GM21390 (cell line): ENCODE results near the gene UNC5C.

Experiments used
- ATAC-seq: cut with Tn5 transposase; IDR thresholded peaks from one replicate; pipeline ENCODE4 v1.9.1; 2021; ENCODE audit not compliant: unreplicated experiment

Gene UNC5C

GRCh38 chr4:95224402-95224801 is 324.4 kb downstream of the UNC5C start:
- ATAC-seq: no peak

- ATAC-seq: no peak
These were observed 328.3 kb downstream of the UNC5C start for GRCh38 chr4:95220205-95221175.

- ATAC-seq: no peak
These were observed 329.7 kb downstream of the UNC5C start for GRCh38 chr4:95219109-95219508.

- no peak for ATAC-seq
These were observed 331.6 kb downstream of the UNC5C start for GRCh38 chr4:95217197-95217596.

- no peak for ATAC-seq
These were observed 332.1 kb downstream of the UNC5C start for GRCh38 chr4:95216636-95217035.

- ATAC-seq: no peak
These were observed 332.7 kb downstream of the UNC5C start for GRCh38 chr4:95215991-95216605.

GRCh38 chr4:95215043-95215442 is 333.7 kb downstream of the UNC5C start:
- no peak for ATAC-seq

- ATAC-seq: no peak
These were observed 334.4 kb downstream of the UNC5C start for GRCh38 chr4:95214408-95214807.

GRCh38 chr4:95213366-95213765 is 335.4 kb downstream of the UNC5C start:
- no peak for ATAC-seq

- ATAC-seq: no peak
These were observed 336.1 kb downstream of the UNC5C start for GRCh38 chr4:95212692-95213091.

- ATAC-seq: no peak
These were observed 338.8 kb downstream of the UNC5C start for GRCh38 chr4:95209927-95210326.

GRCh38 chr4:95204873-95205272 is 343.9 kb downstream of the UNC5C start:
- ATAC-seq: no peak

- ATAC-seq: no peak
These were observed 344.4 kb downstream of the UNC5C start for GRCh38 chr4:95204267-95204844.

- ATAC-seq: no peak
These were observed 349.8 kb downstream of the UNC5C start for GRCh38 chr4:95198961-95199360.

GRCh38 chr4:95197353-95197752 is 351.4 kb downstream of the UNC5C start:
- ATAC-seq: no peak

GRCh38 chr4:95193391-95194224 is 355.2 kb downstream of the UNC5C start:
- no peak for ATAC-seq

- no peak for ATAC-seq
These were observed 357.2 kb downstream of the UNC5C start for GRCh38 chr4:95191537-95191936.

GRCh38 chr4:95190751-95191436 is 357.9 kb downstream of the UNC5C start:
- ATAC-seq: no peak

- no peak for ATAC-seq
These were observed 359.9 kb downstream of the UNC5C start for GRCh38 chr4:95188701-95189370.

- ATAC-seq: no peak
These were observed 362.1 kb downstream of the UNC5C start for GRCh38 chr4:95186666-95187065.
